Aorta (tissue), 5 donors: ENCODE data around the gene TRMT44. TPM values are rescaled to one million over a fixed set of nuclear protein-coding genes. Genes with fewer than 3 reads are reported as not detected.

ENCODE experiments used
- ATAC-seq: fragments of 200-7000 bp; cut with Tn5 transposase; one replicate; pipeline ENCODE4 v1.9.1; 2022; ENCODE audit warnings: moderate library complexity; ENCODE audit not compliant: low FRiP score
- DNase-seq, 2 donors: peaks; one replicate each; pipeline ENCODE4 v3.0.0-alpha.2; 2020
- H3K27ac ChIP-seq, 2 donors: one replicate each; pipeline ENCODE4 v1.5.1; 2013; ENCODE audit warnings: low read length in 2 of 2, mild to moderate bottlenecking in 2 of 2, moderate library complexity in 2 of 2, control low read depth in 1 of 2, inconsistent platforms in 1 of 2, low read depth in 1 of 2
- H3K27me3 ChIP-seq, 2 donors: one replicate each; pipeline ENCODE4 v1.6.1; 2013; ENCODE audit warnings: control low read depth in 1 of 2, low read length in 1 of 2, mild to moderate bottlenecking in 1 of 2, moderate library complexity in 1 of 2; ENCODE audit not compliant: insufficient read depth in 2 of 2, control insufficient read depth in 1 of 2
- H3K36me3 ChIP-seq, 2 donors: one replicate each; pipeline ENCODE4 v1.6.1; 2013; ENCODE audit warnings: control low read depth in 1 of 2, low read length in 1 of 2, mild to moderate bottlenecking in 1 of 2; ENCODE audit not compliant: insufficient read depth in 2 of 2, control insufficient read depth in 1 of 2
- H3K4me1 ChIP-seq, 2 donors: one replicate each; pipeline ENCODE4 v1.6.1; 2013; ENCODE audit warnings: low read length in 2 of 2, control low read depth in 1 of 2, mild to moderate bottlenecking in 1 of 2, moderate library complexity in 1 of 2; ENCODE audit not compliant: insufficient read depth in 2 of 2, control insufficient read depth in 1 of 2
- H3K4me3 ChIP-seq, 2 donors: one replicate each; pipeline ENCODE4 v1.5.1; 2013; ENCODE audit warnings: low read length in 2 of 2, control low read depth in 1 of 2, mild to moderate bottlenecking in 1 of 2
- H3K9me3 ChIP-seq: one replicate; pipeline ENCODE4 v1.6.1; 2013; ENCODE audit warnings: mild to moderate bottlenecking, low read length; ENCODE audit not compliant: control insufficient read depth
- WGBS, 2 donors: extraction: QIAGEN DNeasy Blood & Tissue Kit; methylation state at CpG; one replicate each; pipeline ENCODE4 v1.1.7; 2013; 5-methylcytosine and 5-hydroxymethylcytosine counted together
- intact Hi-C, 2 donors: fragments of 100-400 bp; cut with DNase I; formaldehyde crosslinking; loops; one replicate each; pipeline versions ENCODE4 v1.14.2 to v1.15.0; 2022
- polyA plus RNA-seq, 2 donors: library from polyadenylated mRNA; stranded (reverse); fragments of 200-250 nt; gene quantifications; one replicate each; pipeline ENCODE4 v1.2.3, GENCODE V29; 2013
- total RNA-seq, 2 donors: library from RNA; stranded (reverse); fragmentation: NEBNext Ultra II Directional; extraction: Animal tissue kit (Norgen Biotek cat#: 25700); gene quantifications; one replicate each; pipeline ENCODE4 v1.2.1, GENCODE V29; 2021
- donor health status: healthy with polysubstance abuse.
- donor health status: Bipolar disorder and iron deficiency.
- donor health status: DM: no; HTN: no; CAD: no.
- donor health status: DM: no; HTN: no; CAD: no.
- donor health status: DM: yes; HTN: yes; CAD: no.

TRMT44 gene
- total and polyA plus RNA-seq, 4 donors = 6.1 to 23.1 (median 14.2) TPM

DNA sequence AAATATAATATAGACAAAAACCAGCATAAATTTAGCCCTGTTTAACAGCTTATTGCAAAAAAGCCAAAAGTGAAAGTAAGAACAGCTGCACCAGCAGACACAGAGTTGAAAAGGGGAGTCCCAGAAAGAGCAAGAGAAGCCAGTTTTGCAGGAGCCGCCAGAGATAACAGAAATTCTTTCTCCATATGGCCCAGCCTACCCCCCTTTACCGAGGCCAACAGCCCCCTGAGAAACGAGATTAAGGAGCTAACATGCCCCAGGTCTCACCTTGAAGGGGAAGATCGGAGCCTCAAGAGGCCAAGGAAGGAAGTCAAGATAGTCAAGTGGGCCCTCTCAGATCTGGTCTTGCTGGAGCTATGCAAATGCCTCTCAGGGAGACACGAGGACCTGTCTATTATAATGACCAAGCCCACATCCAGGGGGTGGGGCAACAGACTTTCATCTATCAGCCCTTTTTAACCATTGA is 4.9 kb upstream of the TRMT44 start:
- intact Hi-C loops = no loop called here
- 31 to 46% methylated on average over 5 of the region's 5 CpGs for WGBS, 2 donors
- Histone ChIP-seq H3K27me3 (no peaks in the 10 kb centered on the region), H3K9me3 (no peaks in the 10 kb centered on the region), H3K36me3 (no peaks in the 10 kb centered on the region), H3K4me3 (no peak overlapping the region), H3K27ac (no peak overlapping the region), H3K4me1 (no peaks in the 10 kb centered on the region)
- ATAC-seq (no peak), DNase-seq (no peak)

GRCh38 chr4:8437281-8437680 is 3.3 kb upstream of the TRMT44 start:
- 40 to 60% methylated on average over 13 of the region's 13 CpGs for WGBS, 2 donors
- DNase-seq (no peak), ATAC-seq (no peak)
- Histone ChIP-seq H3K4me1 (peaks cover 0 to under 1% of the 10 kb centered on the region in 2 donors), H3K36me3 (no peaks in the 10 kb centered on the region), H3K4me3 (no peak overlapping the region), H3K9me3 (no peaks in the 10 kb centered on the region), H3K27ac (no peak overlapping the region), H3K27me3 (no peaks in the 10 kb centered on the region)
- intact Hi-C loops = no loop called here

DNA sequence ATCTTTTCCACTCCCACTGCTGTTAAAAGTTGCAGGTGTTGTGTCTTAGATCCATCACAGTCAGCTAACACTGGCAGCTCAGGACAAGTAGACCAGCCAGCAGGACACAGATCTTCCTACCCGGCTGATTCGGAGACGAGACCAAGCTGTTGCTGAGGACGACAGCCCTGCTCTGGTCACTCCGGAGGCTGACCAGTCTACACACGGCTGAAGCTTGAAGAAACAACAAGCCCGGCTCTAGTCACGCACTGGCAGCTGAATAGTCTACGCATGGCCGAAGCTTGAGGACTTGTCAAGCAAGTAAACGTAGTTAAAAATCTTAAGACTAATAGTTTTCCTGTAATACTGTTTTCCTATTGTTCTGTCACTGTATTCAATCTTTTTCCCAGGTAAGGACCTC is 1.8 kb upstream of the TRMT44 start:
- H3K36me3 ChIP-seq = no peaks in the 10 kb centered on the region
- H3K4me1 ChIP-seq = peaks cover 0 to 10% of the 10 kb centered on the region in 2 donors
- no peaks in the 10 kb centered on the region for H3K9me3 ChIP-seq
- intact Hi-C loops = no loop called here
- DNase-seq (no peak), ATAC-seq (no peak)
- H3K27ac ChIP-seq = no peak overlapping the region
- WGBS, 2 donors = 77 to 87% methylated on average over 11 of the region's 11 CpGs
- H3K4me3 ChIP-seq = no peak overlapping the region
- H3K27me3 ChIP-seq = no peaks in the 10 kb centered on the region

- ATAC-seq = no peak
- Histone ChIP-seq H3K27me3 (no peaks in the 10 kb centered on the region), H3K4me1 (peaks cover 0 to 10% of the 10 kb centered on the region in 2 donors), H3K4me3 (no peak overlapping the region), H3K27ac (no peak overlapping the region), H3K9me3 (no peaks in the 10 kb centered on the region), H3K36me3 (no peaks in the 10 kb centered on the region)
- 32 to 51% methylated on average over 3 of the region's 3 CpGs for WGBS, 2 donors
- no peak for DNase-seq
- intact Hi-C loops = no loop called here
Observed at GRCh38 chr4:8439168-8439567, 1.4 kb upstream of the TRMT44 start.

DNA sequence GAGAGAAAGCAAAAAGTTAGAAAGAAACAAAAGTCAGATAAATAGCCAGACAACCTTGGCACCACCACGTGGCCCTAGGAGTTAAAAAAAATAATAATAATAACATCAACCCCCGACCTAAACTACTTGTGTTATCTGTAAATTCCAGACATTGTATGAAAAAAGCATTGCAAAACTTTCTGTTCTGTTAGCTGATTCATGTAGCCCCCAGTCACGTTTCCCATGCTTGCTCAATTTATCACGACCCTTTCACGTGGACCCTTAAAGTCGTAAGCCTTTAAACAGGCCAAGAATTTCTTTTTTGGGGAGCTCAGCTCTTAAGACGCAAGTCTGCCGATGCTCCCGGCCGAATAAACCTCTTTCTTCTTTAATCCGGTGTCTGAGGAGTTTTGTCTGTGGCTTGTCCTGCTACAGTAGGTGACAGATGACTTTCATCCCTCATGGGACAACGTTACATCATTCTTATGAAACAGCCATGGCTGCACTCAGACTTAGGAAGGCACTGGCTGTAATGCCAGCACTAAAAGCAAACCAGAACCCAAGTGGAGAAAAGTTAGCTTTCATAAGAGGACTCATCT is 574 bp upstream of the TRMT44 start:
- ATAC-seq (peak; percentile 63), DNase-seq (no peak)
- intact Hi-C loops = loop anchor here in 1 of 2 donors (1.0 kb wide), 1 partner anchor 12 kb away; no protein-coding TSS in a partner anchor
- Histone ChIP-seq H3K4me1 (peaks cover 0 to 10% of the 10 kb centered on the region in 2 donors), H3K4me3 (peak overlapping the region; percentile 60 to 73), H3K36me3 (no peaks in the 10 kb centered on the region), H3K27ac (peak overlapping the region; percentile 70 to 96), H3K9me3 (no peaks in the 10 kb centered on the region), H3K27me3 (no peaks in the 10 kb centered on the region)
- 1 to 7% methylated on average over 12 of the region's 12 CpGs for WGBS, 2 donors

- Histone ChIP-seq H3K4me3 (peak overlapping the region; percentile 30 to 96), H3K27me3 (no peaks in the 10 kb centered on the region), H3K4me1 (peaks cover 0 to 10% of the 10 kb centered on the region in 2 donors), H3K27ac (no peak overlapping the region), H3K9me3 (no peaks in the 10 kb centered on the region), H3K36me3 (no peaks in the 10 kb centered on the region)
- DNase-seq (no peak), ATAC-seq (no peak)
- intact Hi-C loops = no loop called here
- WGBS, 2 donors = 54 to 58% methylated on average over 17 of the region's 17 CpGs
Observed at GRCh38 chr4:8441499-8442091, 1.0 kb downstream of the TRMT44 start.

DNA sequence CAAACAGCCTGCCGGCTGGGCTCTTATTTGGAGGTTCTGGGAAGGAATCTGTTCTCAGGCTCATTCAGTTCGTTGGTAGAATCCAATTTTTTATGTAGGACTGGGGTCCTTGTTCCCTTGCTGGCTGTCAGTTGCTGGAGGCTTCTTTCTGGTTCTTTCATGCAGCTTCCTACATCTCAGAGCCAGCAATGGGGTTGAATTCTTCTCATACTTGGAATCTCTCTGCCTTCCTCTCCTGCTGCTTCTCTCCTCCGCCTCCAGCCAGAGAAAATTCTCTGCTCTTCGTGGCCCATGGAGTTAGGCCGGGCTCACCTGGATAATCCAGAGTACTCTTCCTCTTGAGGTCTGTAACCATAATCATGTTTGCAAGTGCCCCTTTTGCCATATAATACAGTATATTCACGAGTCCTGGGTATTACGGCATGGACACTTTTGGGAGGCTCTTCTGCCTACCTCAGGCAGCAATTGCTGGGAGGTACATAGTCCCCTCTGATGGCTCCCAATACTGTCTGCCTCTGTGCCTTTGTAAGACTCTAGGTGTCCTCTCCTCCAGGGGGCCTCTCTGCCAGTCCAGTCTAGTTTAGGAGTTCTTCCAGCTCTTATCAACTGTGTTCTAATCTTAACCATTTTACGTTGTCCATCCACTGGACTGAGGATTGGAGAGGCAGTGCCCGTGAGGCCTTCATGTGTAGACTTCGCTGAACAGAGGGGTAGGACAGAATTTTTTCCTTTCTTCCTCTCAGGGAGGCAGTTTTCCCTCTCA is 2.2 kb downstream of the TRMT44 start:
- DNase-seq = no peak
- 71 to 73% methylated on average over 10 of the region's 10 CpGs for WGBS, 2 donors
- no peak overlapping the region for H3K4me3 ChIP-seq
- H3K4me1 ChIP-seq = peaks cover 0 to 10% of the 10 kb centered on the region in 2 donors
- peaks cover 0 to under 1% of the 10 kb centered on the region in 2 donors for H3K36me3 ChIP-seq
- H3K27me3 ChIP-seq = no peaks in the 10 kb centered on the region
- ATAC-seq = no peak
- intact Hi-C loops = no loop called here
- no peak overlapping the region for H3K27ac ChIP-seq
- H3K9me3 ChIP-seq = no peaks in the 10 kb centered on the region

- Histone ChIP-seq H3K27ac (no peak overlapping the region), H3K4me3 (no peak overlapping the region), H3K27me3 (no peaks in the 10 kb centered on the region), H3K36me3 (peaks cover 0 to 2% of the 10 kb centered on the region in 2 donors), H3K4me1 (peaks cover 0 to 10% of the 10 kb centered on the region in 2 donors), H3K9me3 (no peaks in the 10 kb centered on the region)
- ATAC-seq (no peak), DNase-seq (no peak)
- WGBS, 2 donors = 38 to 50% methylated on average over 6 of the region's 6 CpGs
- intact Hi-C loops = no loop called here
Observed at GRCh38 chr4:8443801-8444200, 3.2 kb downstream of the TRMT44 start.
